HepG2 (cell line): ENCODE data around the gene EPG5. TPM values are rescaled to one million over a fixed set of nuclear protein-coding genes. Genes with fewer than 3 reads are reported as not detected.

ENCODE experiments used
- ATAC-seq: fragments of 200-7000 bp; cut with Tn5 transposase; 3 replicates; pipeline ENCODE4 v1.9.1; 2020; ENCODE audit warnings: mild to moderate bottlenecking, moderate library complexity
- BruUV-seq: library from RNA; stranded (reverse); fragments of 400-500 nt; replicated peaks from 2 replicates; lab custom pipeline; 2021; lab: Mats Ljungman, UMichigan
- CTCF ChIA-PET: fragments of 300-600 bp; formaldehyde crosslinking; extraction: SDS; loops from one replicate; lab custom pipeline; 2021; ENCODE audit warnings: low total read pairs, inconsistent platforms, low intra/inter-chr PET ratio; lab: Yijun Ruan, JAX
- POLR2A ChIA-PET: fragments of 350-600 bp; sonication (Branson Sonifier 250); formaldehyde crosslinking; loops from one replicate; lab custom pipeline; 2020; ENCODE audit warnings: antibody characterized with exemption, inconsistent platforms; lab: Yijun Ruan, JAX
- DNase-seq: peaks from one replicate; pipeline ENCODE4 v3.0.0-alpha.2; 2015; ENCODE audit warnings: low spot score
- FAIRE-seq: peaks from 3 replicates; lab custom pipeline; 2011; peaks lifted over from hg19 to GRCh38; lab: Jason Lieb, UNC
- H2AFZ ChIP-seq: one replicate; pipeline ENCODE4 v1.6.1; 2011; ENCODE audit warnings: low read length, inconsistent platforms
- H3K27ac ChIP-seq: fragments of 300-600 bp; 3 replicates; pipeline ENCODE4 v1.8.0; 2011; ENCODE audit warnings: mixed run types, mild to moderate bottlenecking, mixed read lengths, low read length, inconsistent platforms; ENCODE audit not compliant: insufficient read depth; ENCODE audit errors: extremely low read length
- H3K27me3 ChIP-seq, 2 experiments: fragments of 200-600 bp in 1 of 2; 2 replicates in 1 of 2; 3 replicates in 1 of 2; pipeline versions ENCODE4 v1.6.0 to v1.8.0; 2011; ENCODE audit warnings: low read length in 2 of 2, mild to moderate bottlenecking in 2 of 2, moderate library complexity in 2 of 2, inconsistent platforms in 1 of 2; ENCODE audit not compliant: insufficient read depth in 2 of 2, control insufficient read depth in 1 of 2
- H3K36me3 ChIP-seq, 2 experiments: fragments of 200-600 bp in 1 of 2; replicated peaks in 1 of 2; 2 replicates in 1 of 2; 3 replicates in 1 of 2; pipeline versions ENCODE4 v1.5.1 to v1.8.0; 2011; ENCODE audit warnings: low read length in 2 of 2, inconsistent platforms in 1 of 2; ENCODE audit not compliant: insufficient read depth in 2 of 2, control insufficient read depth in 1 of 2
- H3K4me1 ChIP-seq: 2 replicates; pipeline ENCODE4 v1.5.1; 2012; ENCODE audit warnings: low read length, inconsistent platforms; ENCODE audit not compliant: insufficient read depth
- H3K4me2 ChIP-seq: 2 replicates; pipeline ENCODE4 v1.6.0; 2011; ENCODE audit warnings: low read depth, low read length, inconsistent platforms
- H3K4me3 ChIP-seq, 3 experiments: fragments of 200-600 bp in 1 of 3; sonication (generic), shearing (Covaris generic) in 1 of 3; replicated peaks in 1 of 3; 2 replicates each; pipeline ENCODE4 v1.5.1; 2011 to 2016; ENCODE audit warnings: low read length in 3 of 3, inconsistent platforms in 2 of 3, low read depth in 2 of 3, mild to moderate bottlenecking in 2 of 3, control low read depth in 1 of 3, mixed read lengths in 1 of 3; ENCODE audit not compliant: insufficient read depth in 1 of 3
- H3K79me2 ChIP-seq: one replicate; pipeline ENCODE4 v1.6.1; 2011; ENCODE audit warnings: low read length, inconsistent platforms; ENCODE audit not compliant: insufficient read depth
- H3K9ac ChIP-seq: 2 replicates; pipeline ENCODE4 v1.6.0; 2011; ENCODE audit warnings: mild to moderate bottlenecking, low read depth, low read length, inconsistent platforms; ENCODE audit not compliant: insufficient read depth
- H3K9me3 ChIP-seq: 2 replicates; pipeline ENCODE4 v1.5.1; 2012; ENCODE audit warnings: mild to moderate bottlenecking, low read length
- H4K20me1 ChIP-seq: 2 replicates; pipeline ENCODE4 v1.6.0; 2011; ENCODE audit warnings: inconsistent platforms, mild to moderate bottlenecking, low read length, moderate library complexity; ENCODE audit not compliant: insufficient read depth
- AGO2 ChIP-seq: fragments of 200-400 bp; formaldehyde crosslinking; optimal IDR thresholded peaks from 2 replicates; pipeline ENCODE3; 2017; ENCODE audit warnings: mild to moderate bottlenecking, low read depth, low read length, moderate library complexity
- ARHGAP35 ChIP-seq: sonication (generic); formaldehyde crosslinking; IDR thresholded peaks from 2 replicates; pipeline ENCODE4 v1.9.0; 2022; ENCODE audit warnings: mild to moderate bottlenecking, inconsistent platforms, moderate library complexity, missing genetic modification reagents, borderline replicate concordance
- CEBPB ChIP-seq: IDR thresholded peaks from 2 replicates; pipeline ENCODE4 v1.6.1; 2011; ENCODE audit warnings: low read depth, low read length, improper control_type of control experiment, borderline replicate concordance
- ESRRA ChIP-seq: sonication (generic); formaldehyde crosslinking; IDR thresholded peaks from 2 replicates; pipeline ENCODE4 v1.5.1; 2020; ENCODE audit warnings: mild to moderate bottlenecking, low read depth, missing genetic modification reagents
- KLF6 ChIP-seq: IDR thresholded peaks from 2 replicates; pipeline ENCODE4 v1.8.0; 2016; ENCODE audit warnings: missing biosample characterization, missing genetic modification reagents
- LCORL ChIP-seq, 2 experiments: fragments of 450-650 bp in 1 of 2; sonication (generic) in 1 of 2; formaldehyde crosslinking in 1 of 2; IDR thresholded peaks; 2 replicates each; pipeline versions ENCODE4 v1.5.0 to v1.6.1; 2017 to 2020; ENCODE audit warnings: antibody characterized with exemption in 1 of 2, missing genetic modification reagents in 1 of 2
- MAF1 ChIP-seq: sonication (generic); formaldehyde crosslinking; IDR thresholded peaks from 2 replicates; pipeline ENCODE4 v1.5.0; 2020; ENCODE audit warnings: missing genetic modification reagents, borderline replicate concordance
- MXD4 ChIP-seq: IDR thresholded peaks from 2 replicates; pipeline ENCODE4 v1.6.1; 2016; ENCODE audit warnings: mild to moderate bottlenecking, missing biosample characterization, missing genetic modification reagents
- STAG1 ChIP-seq: sonication (generic); formaldehyde crosslinking; IDR thresholded peaks from 2 replicates; pipeline ENCODE4 v1.4.0; 2020; ENCODE audit warnings: missing genetic modification reagents
- TAF1 ChIP-seq: sonication (generic); formaldehyde crosslinking; IDR thresholded peaks from 2 replicates; pipeline ENCODE4 v1.4.0; 2020; ENCODE audit warnings: missing genetic modification reagents
- THAP11 ChIP-seq: IDR thresholded peaks from 2 replicates; pipeline ENCODE4 v1.6.1; 2016; ENCODE audit warnings: missing biosample characterization, missing genetic modification reagents
- TP53 ChIP-seq: sonication (generic); formaldehyde crosslinking; conservative IDR thresholded peaks from 2 replicates; pipeline ENCODE4 v1.4.0; 2020; ENCODE audit warnings: missing genetic modification reagents
- ZNF251 ChIP-seq: sonication (generic); formaldehyde crosslinking; IDR thresholded peaks from 2 replicates; pipeline ENCODE4 v1.9.0; 2021; ENCODE audit warnings: mild to moderate bottlenecking, missing genetic modification reagents
- ZNF616 ChIP-seq: sonication (generic); formaldehyde crosslinking; IDR thresholded peaks from 2 replicates; pipeline ENCODE4 v1.5.0; 2020; ENCODE audit warnings: low read depth, mild to moderate bottlenecking, missing genetic modification reagents
- ZNF749 ChIP-seq: sonication (generic); formaldehyde crosslinking; IDR thresholded peaks from 2 replicates; pipeline ENCODE4 v1.8.0; 2022; ENCODE audit warnings: mild to moderate bottlenecking, missing genetic modification reagents, moderate library complexity, borderline replicate concordance
- ZNF777 ChIP-seq: sonication (generic); formaldehyde crosslinking; IDR thresholded peaks from 2 replicates; pipeline ENCODE4 v1.4.0; 2020; ENCODE audit warnings: missing genetic modification reagents
- WGBS: methylation state at CpG from one replicate; pipeline ENCODE4 v1.1.6; 2017; ENCODE audit warnings: low lambda C conversion rate; 5-methylcytosine and 5-hydroxymethylcytosine counted together
- in situ Hi-C: cut with HindIII; loops from 2 replicates; pipeline ENCODE4 v1.10.0; 2017; ENCODE audit warnings: low pct_unique_long_range_greater_than_20kb; ENCODE audit not compliant: extremely low pct_ligation_motif_present
- intact Hi-C: fragments of 100-400 bp; cut with micrococcal nuclease; formaldehyde crosslinking; loops from one replicate; pipeline ENCODE4 v1.10.0; 2022; ENCODE audit not compliant: unreplicated experiment
- polyA plus RNA-seq, 8 experiments: library from polyadenylated mRNA; depleted of rRNA in 3 of 8; stranded (reverse) in 7 of 8; unstranded in 1 of 8; fragments of >200 nt; fragmentation: Illumina TruSeq in 4 of 8; extraction: Trizol in 4 of 8; gene quantifications; 2 replicates each; pipeline versions ENCODE4 v1.2.1 to v1.2.3, GENCODE V29; 2011 to 2016; ENCODE audit warnings: low read depth in 4 of 8, missing spikeins in 1 of 8, mixed read lengths in 1 of 8; ENCODE audit not compliant: insufficient read depth in 1 of 8
- total RNA-seq, 5 experiments: library from RNA; depleted of rRNA; stranded (reverse); fragments of >200 nt; fragmentation: Illumina TruSeq; extraction: Trizol; gene quantifications; 2 replicates each; pipeline ENCODE4 v1.2.3, GENCODE V29; 2016; ENCODE audit warnings: low read depth in 1 of 5
- TF ChIP-seq, protein P1 (sequence below): IDR thresholded peaks from 2 replicates; pipeline ENCODE4 v1.6.1; 2016; ENCODE audit warnings: missing genetic modification reagents, missing compliant biosample characterization
- TF ChIP-seq, protein P2 (sequence below): sonication (generic); formaldehyde crosslinking; IDR thresholded peaks from 2 replicates; pipeline ENCODE4 v1.4.0; 2020; ENCODE audit warnings: missing genetic modification reagents
- TF ChIP-seq, protein P3 (sequence below): sonication (generic); formaldehyde crosslinking; IDR thresholded peaks from 2 replicates; pipeline ENCODE4 v1.8.1; 2023; ENCODE audit warnings: mild to moderate bottlenecking, moderate library complexity, missing genetic modification reagents

Gene EPG5
- total and polyA plus RNA-seq, 2 of the 13 experiments (the other 11 are each of a cell fraction or from before 2014, with no cell fraction given): 6.7 to 9.3 TPM

DNA sequence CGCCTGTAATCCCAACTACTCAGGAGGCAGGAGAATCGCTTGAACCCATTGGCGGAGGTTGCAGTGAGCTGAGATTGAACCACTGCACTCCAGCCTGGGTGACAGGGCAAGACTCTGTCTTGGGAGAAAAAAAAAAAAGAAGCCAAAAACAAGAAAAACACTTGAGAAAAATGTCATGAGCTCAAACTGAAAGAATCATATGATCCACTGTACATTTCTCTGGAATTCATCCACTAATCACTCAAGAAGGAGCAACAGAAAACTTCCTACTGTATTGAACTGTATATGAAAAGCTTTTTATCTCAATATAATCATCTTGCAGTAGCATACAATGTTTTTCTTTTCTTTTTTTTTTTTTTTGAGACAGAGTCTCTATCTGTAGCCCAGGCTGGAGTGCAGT, 40.4 kb downstream of the EPG5 start:
- Histone ChIP-seq H3K4me3 (no peak overlapping the region), H3K9me3 (no peaks in the 10 kb centered on the region), H3K4me1 (no peaks in the 10 kb centered on the region), H3K4me2 (no peak overlapping the region), H3K27me3 (no peaks in the 10 kb centered on the region), H2AFZ (no peak overlapping the region), H3K9ac (no peak overlapping the region), H3K27ac (no peak overlapping the region), H4K20me1 (no peaks in the 10 kb centered on the region), H3K36me3 (peaks cover 10 to 59% of the 10 kb centered on the region in 2 experiments; a peak in 4 of 5 replicates), H3K79me2 (no peaks in the 10 kb centered on the region)
- 98% methylated on average over 3 of the region's 3 CpGs for WGBS
- ATAC-seq: no peak
- no peak for FAIRE-seq
- intact Hi-C loops (no loop called here), in situ Hi-C loops (no loop called here)
- BruUV-seq: no TSS peak
- POLR2A ChIA-PET: no interaction called here
- CTCF ChIA-PET: no interaction called here
- TF ChIP-seq LCORL (IDR thresholded peaks at IDR 0.05): no peak
- no peak for TF ChIP-seq LCORL (CRISPR knock-in tag; IDR thresholded peaks at IDR 0.05)
- TF ChIP-seq ARHGAP35 (CRISPR knock-in tag): no peak
- no peak for TF ChIP-seq ESRRA (CRISPR knock-in tag)
- TF ChIP-seq KLF6 (CRISPR knock-in tag): no peak
- TF ChIP-seq MAF1: no peak
- TF ChIP-seq TAF1 (CRISPR knock-in tag): no peak
- TF ChIP-seq AGO2: no peak
- TF ChIP-seq, protein P1, sequence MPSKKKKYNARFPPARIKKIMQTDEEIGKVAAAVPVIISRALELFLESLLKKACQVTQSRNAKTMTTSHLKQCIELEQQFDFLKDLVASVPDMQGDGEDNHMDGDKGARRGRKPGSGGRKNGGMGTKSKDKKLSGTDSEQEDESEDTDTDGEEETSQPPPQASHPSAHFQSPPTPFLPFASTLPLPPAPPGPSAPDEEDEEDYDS (CRISPR knock-in tag): no peak
- TF ChIP-seq CEBPB: no peak
- TF ChIP-seq, protein P2, sequence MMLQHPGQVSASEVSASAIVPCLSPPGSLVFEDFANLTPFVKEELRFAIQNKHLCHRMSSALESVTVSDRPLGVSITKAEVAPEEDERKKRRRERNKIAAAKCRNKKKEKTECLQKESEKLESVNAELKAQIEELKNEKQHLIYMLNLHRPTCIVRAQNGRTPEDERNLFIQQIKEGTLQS: no peak
- TF ChIP-seq THAP11 (CRISPR knock-in tag): no peak
- TF ChIP-seq ZNF251 (CRISPR knock-in tag): no peak
- TF ChIP-seq TP53: no peak
- TF ChIP-seq MXD4 (CRISPR knock-in tag): no peak
- TF ChIP-seq ZNF749 (CRISPR knock-in tag): no peak
- no peak for TF ChIP-seq STAG1 (CRISPR knock-in tag)
- no peak for TF ChIP-seq ZNF777 (CRISPR knock-in tag)
- TF ChIP-seq, protein P3, sequence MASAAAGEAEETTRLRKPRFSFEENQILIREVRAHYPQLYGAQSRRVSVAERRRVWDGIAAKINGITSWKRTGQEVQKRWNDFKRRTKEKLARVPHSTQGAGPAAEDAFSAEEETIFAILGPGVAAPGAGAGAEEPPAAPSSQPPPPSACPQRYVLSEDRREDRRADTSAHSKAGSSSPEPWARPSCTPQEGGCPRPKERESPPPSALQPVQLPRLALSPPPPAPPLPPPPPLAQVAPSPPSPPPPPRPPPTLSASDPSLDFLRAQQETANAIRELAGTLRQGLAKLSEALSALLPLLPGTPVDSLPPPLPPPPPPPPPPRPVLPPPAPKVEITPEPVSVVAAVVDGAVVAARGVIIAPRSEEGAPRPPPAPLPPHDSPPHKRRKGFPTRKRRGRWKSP: no peak
- TF ChIP-seq ZNF616 (CRISPR knock-in tag): no peak
- DNase-seq: no peak
